Fibroblast of skin of left quadriceps (primary cell): ENCODE measurements around the gene TMEM273.

Experiments
- DNase-seq, 2 experiments: peaks; one replicate each; pipeline ENCODE4 v3.0.0-alpha.2; 2013; ENCODE audit warnings: low read depth in 2 of 2

The TMEM273 gene, protein sequence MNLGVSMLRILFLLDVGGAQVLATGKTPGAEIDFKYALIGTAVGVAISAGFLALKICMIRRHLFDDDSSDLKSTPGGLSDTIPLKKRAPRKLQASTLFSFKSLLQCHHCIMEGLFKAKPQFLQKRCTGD

GRCh38 chr10:49187950-49188761 lies at the start of gene TMEM273:
Gene TMEM273, minus strand, starts transcription at chr10:49188391. Its CDS starts 55 bp downstream, at chr10:49188336.
- DNase-seq, result no peak

DNA sequence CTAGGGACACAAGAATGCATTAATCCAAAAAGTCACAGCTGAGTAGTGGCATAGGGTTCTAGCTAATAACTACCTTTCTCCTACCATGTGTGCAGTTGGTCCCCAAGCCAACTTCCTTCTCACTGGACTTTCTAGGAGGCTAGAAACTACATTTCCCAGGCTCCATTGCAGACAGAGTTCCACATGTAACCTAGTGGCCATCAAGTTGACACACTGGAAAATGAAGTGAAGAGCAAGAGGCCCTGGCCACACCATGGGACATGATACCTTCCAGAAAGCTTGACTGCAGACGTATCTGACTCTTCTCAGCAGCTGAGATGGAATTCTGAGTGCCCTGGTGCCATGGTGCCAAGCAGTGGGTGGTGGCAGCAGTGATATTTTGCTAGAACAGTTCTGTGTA lies 49.8 kb upstream of the TMEM273 start:
- no peak for DNase-seq

- no peak for DNase-seq
Measured at GRCh38 chr10:49235392-49235791, 47.2 kb upstream of the TMEM273 start.

DNA sequence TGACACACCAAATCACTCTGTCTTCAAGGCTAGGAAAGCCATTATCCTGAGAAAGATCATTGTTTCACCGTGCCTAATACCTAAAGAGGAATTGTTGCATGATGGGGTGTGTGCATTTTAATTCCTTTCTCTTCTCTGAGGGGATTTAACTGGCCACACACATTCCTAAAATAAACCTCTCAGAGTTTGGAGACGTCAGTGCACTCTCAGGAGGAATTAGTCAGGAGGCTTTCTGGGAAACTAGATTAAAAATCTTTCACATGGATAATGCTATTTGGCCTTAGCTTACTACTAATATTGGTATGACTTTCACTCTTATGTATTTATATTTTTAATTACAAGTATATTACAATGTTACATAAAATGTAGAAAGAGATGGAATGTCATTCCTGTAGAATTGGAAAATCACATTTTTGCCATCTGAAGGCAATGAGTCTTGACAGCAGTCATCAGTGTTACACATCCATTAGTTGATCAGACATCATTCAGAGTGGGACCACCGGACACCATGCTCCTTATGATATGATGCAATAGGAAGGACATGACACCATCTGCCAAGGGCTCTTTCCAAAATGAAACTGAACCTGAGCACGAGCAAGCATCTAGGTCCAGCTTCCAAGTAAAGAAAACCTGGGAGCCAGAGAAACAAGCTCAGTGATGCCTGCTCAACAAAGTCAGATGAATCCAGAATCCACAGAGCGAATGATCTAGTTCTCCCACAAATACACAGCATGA lies 43.1 kb upstream of the TMEM273 start:
- DNase-seq, result peak in 1 of 2 experiments; percentile 0

DNA sequence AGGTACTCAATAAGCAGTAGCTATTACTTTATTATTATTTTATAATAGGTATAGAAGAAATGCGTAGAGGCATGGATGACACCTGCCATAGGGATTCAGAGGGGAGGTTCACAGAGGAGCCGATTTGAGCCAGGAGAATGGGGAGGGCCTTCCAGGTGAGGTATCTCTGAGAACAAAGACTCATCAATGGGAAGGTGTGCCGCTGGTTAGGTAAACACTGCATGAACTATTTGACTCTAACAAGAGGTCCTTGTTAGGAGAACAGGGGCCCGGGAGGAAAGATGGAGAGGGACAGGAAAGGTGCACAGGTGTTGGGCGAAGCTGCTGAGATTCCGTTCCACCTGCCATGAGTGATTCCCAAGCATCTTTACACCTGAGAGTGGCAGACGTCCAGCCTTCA lies 41.8 kb upstream of the TMEM273 start:
- DNase-seq, result no peak

DNA sequence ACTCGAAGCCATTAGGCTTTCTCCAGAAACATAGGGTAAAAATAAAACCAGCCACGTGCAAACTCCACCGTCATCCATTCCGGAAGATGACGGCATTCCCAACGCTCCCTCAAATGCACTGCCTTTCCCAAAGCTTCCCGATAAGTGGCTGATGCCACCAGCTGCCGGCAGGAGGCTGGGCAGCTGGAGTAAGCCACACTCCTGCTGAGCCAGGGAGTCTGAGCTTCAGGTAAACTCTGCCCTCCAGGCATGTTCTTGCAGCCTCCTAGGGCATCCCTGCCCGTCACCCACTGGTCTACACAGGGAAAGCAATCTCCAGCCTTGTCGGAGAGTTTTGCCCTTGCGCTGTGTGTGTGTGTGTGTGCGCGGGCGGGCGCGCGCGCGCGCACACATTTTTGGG lies 40.5 kb upstream of the TMEM273 start:
- no peak for DNase-seq

DNA sequence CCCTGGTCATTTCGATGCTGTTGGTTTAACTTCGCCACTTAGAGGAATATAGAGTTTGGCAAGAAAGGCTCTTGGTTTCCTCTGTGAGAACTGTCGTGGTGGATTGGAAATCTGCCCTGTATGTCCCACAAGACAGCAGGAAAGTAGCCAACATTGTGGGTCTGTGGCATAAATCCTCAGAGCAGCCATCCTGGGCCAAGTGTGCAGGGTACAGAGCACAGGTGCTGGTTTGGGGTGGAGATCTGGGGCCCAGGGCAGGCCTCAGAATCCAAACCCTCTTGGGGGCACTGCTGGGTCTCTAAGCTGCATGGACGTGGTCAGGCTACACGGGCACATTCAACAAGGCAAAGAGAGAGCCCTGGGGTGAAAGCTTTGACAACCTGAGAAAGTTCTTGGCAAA lies 39.2 kb upstream of the TMEM273 start:
- no peak for DNase-seq

DNA sequence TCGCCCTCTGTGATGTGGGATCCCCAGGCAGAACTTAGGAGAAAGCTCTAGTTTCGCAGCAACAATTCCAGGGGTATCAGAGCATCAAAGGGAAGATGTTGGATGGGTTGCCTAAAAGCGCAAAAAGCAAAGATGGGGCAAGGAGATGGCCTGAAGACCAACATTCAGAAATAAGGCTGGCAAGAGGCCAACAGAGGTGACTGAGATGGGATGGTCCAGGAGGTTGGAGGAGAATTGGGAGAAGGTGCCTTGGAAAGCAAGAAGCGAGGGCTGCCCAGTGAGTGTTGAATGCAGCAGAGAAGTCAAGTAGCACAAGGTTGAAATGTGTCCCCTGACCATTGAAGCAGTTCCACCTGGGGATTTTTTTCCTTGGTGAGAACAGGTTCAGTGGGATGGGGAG lies 38.4 kb upstream of the TMEM273 start:
- DNase-seq, result no peak

GRCh38 chr10:49225218-49225876 lies 37.2 kb upstream of the TMEM273 start:
- DNase-seq, result no peak

DNA sequence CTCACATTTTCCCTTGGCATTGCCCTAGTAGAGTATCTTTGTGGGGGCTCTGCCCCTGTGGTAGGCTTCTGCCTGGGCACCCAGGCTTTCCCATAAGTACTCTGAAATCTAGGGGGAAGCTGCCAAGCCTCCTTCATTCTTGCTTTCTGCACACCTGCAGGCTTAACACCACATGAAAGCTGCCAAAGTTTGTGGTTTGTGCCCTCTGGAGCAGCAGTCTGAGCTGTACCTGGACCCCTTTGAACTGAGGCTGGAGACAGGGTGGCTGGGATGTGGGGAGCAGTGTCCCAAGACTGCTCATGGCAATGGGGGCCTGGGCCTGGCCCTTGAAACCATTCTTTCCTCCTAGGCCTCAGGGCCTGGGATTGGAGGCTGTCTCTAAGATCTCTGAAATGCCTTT lies 35.0 kb upstream of the TMEM273 start:
- DNase-seq, result no peak

DNA sequence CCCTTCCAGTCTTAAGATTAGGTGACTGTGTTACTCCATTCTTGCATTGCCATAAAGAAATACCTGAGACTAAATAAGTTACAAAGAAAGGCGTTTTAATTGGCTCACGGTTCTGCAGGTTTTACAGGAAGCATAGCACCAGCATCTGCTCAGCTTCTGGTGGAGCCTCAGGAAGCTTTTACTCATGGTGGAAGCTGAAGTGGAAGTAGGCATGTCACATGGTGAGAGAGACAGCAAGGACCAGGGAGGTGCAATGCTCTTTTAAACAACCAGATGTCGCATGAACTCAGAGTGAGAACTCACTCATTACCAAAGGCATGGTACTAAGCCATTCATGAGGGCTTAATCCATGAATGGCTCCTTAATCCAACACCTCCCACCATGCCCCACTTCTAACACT lies 34.0 kb upstream of the TMEM273 start:
- no peak for DNase-seq

- no peak for DNase-seq
Measured at GRCh38 chr10:49220679-49221078, 32.5 kb upstream of the TMEM273 start.

DNA sequence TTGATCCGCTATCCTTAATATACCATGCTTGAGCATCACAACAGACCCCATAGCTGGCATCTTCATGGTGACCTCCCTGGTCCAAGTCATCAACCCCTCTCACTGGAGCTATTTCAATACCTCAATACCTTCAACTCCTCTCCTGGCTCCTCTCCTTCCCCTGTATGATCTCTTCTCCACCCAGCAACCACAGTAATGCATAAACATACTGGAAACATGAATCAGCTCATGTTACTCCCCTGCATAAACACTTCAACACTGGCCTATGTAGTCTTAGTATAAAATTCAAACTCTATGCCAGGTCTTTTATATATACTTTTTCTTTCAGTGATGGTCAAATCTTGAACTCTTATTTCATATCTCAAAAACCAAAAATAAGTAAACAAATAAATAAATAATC lies 31.8 kb upstream of the TMEM273 start:
- peak in 1 of 2 experiments; percentile 6 for DNase-seq

GRCh38 chr10:49219248-49219647 lies 31.1 kb upstream of the TMEM273 start:
- DNase-seq, result no peak

GRCh38 chr10:49218480-49218879 lies 30.3 kb upstream of the TMEM273 start:
- DNase-seq, result no peak

GRCh38 chr10:49217645-49218044 lies 29.5 kb upstream of the TMEM273 start:
- no peak for DNase-seq

GRCh38 chr10:49213211-49213610 lies 25.0 kb upstream of the TMEM273 start:
- no peak for DNase-seq

DNA sequence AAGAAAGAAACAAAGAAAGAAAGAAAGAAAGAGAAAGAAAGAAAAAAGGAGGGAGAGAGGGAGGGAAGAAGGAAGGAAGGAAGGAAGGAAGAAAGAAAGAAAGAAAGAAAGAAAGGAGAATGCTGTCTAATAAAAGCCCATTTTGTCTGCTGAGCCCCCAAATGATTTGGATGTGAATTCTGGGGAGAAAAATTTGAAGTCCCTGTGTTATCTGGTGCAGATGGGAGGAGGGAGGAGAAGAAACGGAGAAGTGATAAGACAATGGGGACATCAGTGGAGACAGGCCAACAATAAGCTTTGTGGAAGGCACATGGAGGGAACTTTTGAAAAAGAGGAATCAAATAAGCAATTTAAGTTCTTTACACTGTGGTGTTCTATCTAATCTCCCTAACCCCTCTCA lies 24.6 kb upstream of the TMEM273 start:
- DNase-seq, result no peak

GRCh38 chr10:49212076-49212475 lies 23.9 kb upstream of the TMEM273 start:
- DNase-seq, result no peak

DNA sequence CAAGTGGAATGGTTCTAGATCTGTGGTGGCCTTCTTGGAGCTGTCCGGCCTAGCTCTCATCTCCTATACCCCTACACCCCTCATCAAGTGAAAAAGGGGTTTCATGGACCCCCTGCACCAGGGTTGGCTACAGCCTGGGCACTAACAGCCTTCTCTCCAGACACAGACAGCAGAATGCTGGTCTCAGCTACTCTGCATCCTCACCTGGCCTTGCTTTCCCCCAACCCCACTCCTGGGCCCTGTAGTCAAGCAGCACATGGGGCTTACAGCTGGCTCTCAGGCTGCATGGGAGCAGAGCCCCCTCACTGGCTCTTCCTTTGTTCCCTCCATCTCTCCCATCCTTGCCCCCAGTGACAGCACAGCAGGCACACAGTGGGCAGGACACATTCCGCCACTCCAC lies 20.8 kb upstream of the TMEM273 start:
- DNase-seq, result no peak

DNA sequence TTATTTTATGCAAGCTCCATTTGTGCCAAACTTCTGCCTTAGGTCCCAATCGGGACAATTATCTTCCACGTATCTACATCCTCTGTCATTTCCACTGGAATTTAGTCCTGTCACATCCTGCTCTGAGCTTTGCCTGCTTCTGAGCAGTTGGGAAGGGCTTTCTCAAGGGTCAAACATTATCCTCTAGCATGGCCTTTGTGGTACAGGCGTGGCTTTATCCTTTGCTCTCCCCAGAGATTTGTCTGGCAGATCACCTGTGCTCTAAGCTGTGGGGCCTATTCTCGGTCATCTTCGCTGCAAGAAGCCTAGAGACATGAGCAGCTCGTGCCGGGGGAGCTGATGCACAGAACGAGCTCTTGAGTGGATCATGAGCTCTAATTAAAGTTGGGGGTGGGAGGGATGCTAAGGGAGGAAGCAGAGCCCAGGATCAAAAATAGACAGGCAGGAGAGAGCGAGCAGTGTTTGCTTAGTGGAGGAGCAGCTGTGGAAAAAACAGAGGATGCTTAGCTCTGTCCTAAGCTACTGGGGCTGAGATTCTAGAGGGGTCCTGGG lies 19.8 kb upstream of the TMEM273 start:
- no peak for DNase-seq

DNA sequence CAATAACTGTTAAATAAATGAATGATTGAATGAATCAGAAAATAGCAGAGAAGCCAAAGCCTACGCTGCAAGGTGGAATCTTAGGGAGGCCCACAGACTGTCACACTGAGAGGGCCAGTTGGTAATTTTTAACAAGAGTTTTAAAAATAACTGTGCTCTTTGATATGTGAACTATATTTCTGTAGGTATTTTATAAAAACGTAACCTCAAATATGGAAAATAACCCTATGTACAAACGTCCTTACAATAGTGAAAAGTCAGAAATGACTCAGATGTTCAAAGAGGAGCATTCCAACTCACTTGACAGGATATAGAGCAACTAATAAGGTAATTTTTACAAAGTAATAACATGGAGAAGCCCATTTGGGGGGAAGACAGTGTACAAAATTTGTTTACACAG lies 18.9 kb upstream of the TMEM273 start:
- no peak for DNase-seq
